HG02970 (cell line): ENCODE data around the gene KLHL20.
"Not testable (repeated sequence)": the region's sequence is repeated elsewhere in the genome, so short reads cannot be mapped to it uniquely, and the experiment has no call there.

Experiments used
- ATAC-seq: cut with Tn5 transposase; IDR thresholded peaks from one replicate; pipeline ENCODE4 v1.9.1; 2021; ENCODE audit warnings: mild to moderate bottlenecking, moderate library complexity, moderate number of reproducible peaks; ENCODE audit not compliant: unreplicated experiment, low FRiP score

KLHL20 gene

GRCh38 chr1:173714759-173715537 is at the start of gene KLHL20:
KLHL20 (plus strand) TSS chr1:173714981; CDS start chr1:173716044, 1,063 bp downstream.
- peak; percentile 96 for ATAC-seq

GRCh38 chr1:173666646-173667045 is 48.1 kb upstream of the KLHL20 start:
- ATAC-seq, result no peak

GRCh38 chr1:173669491-173669941 is 45.3 kb upstream of the KLHL20 start, which contains the start of gene ANKRD45:
ANKRD45 (minus strand) TSS chr1:173669851; CDS start chr1:173659418, 10,433 bp downstream.
- no peak for ATAC-seq

- not testable (repeated sequence) for ATAC-seq
These were observed 40.3 kb upstream of the KLHL20 start for GRCh38 chr1:173674496-173674895.

- not testable (repeated sequence) for ATAC-seq
These were observed 34.6 kb upstream of the KLHL20 start for GRCh38 chr1:173680152-173680551.

- no peak for ATAC-seq
These were observed 32.6 kb upstream of the KLHL20 start for GRCh38 chr1:173682184-173682583.

- ATAC-seq, result not testable (repeated sequence)
These were observed 30.9 kb upstream of the KLHL20 start for GRCh38 chr1:173683838-173684237.

GRCh38 chr1:173685121-173685520 is 29.7 kb upstream of the KLHL20 start:
- not testable (repeated sequence) for ATAC-seq

- ATAC-seq, result no peak
These were observed 26.5 kb upstream of the KLHL20 start for GRCh38 chr1:173688300-173688699.

GRCh38 chr1:173693238-173693637 is 21.5 kb upstream of the KLHL20 start:
- ATAC-seq, result no peak

GRCh38 chr1:173701299-173701698 is 13.5 kb upstream of the KLHL20 start:
- ATAC-seq, result not testable (repeated sequence)

GRCh38 chr1:173702736-173703135 is 12.0 kb upstream of the KLHL20 start:
- ATAC-seq, result no peak

GRCh38 chr1:173705117-173705516 is 9.7 kb upstream of the KLHL20 start:
- ATAC-seq, result no peak

GRCh38 chr1:173708787-173709186 is 6.0 kb upstream of the KLHL20 start:
- no peak for ATAC-seq

- ATAC-seq, result no peak
These were observed 381 bp upstream of the KLHL20 start for GRCh38 chr1:173714441-173714758.

GRCh38 chr1:173715538-173715844 is 710 bp downstream of the KLHL20 start:
- ATAC-seq, result no peak

- ATAC-seq, result no peak
These were observed 2.5 kb downstream of the KLHL20 start for GRCh38 chr1:173717238-173717637.

- ATAC-seq, result not testable (repeated sequence)
These were observed 16.6 kb downstream of the KLHL20 start for GRCh38 chr1:173731331-173731730.

- no peak for ATAC-seq
These were observed 19.1 kb downstream of the KLHL20 start for GRCh38 chr1:173733912-173734311.

GRCh38 chr1:173736104-173736503 is 21.3 kb downstream of the KLHL20 start:
- not testable (repeated sequence) for ATAC-seq

GRCh38 chr1:173742203-173742886 is 27.6 kb downstream of the KLHL20 start:
- no peak for ATAC-seq

GRCh38 chr1:173744651-173745050 is 29.9 kb downstream of the KLHL20 start:
- no peak for ATAC-seq
